HL-60 (cell line): Measurements from ENCODE around the gene LMBR1L.

ENCODE experiments used
- DNase-seq, 2 experiments: peaks; one replicate each; pipeline ENCODE4 v3.0.0-alpha.2; 2010 to 2020; ENCODE audit warnings: low read depth in 1 of 2, low spot score in 1 of 2
- H3K27ac ChIP-seq: fragments of 250-450 bp; sonication (Bioruptor Pico); replicated peaks from 2 replicates; pipeline ENCODE4 v1.5.1; 2020; ENCODE audit warnings: mild to moderate bottlenecking, moderate library complexity
- H3K27me3 ChIP-seq: fragments of 250-450 bp; sonication (Bioruptor Pico); 2 replicates; pipeline ENCODE4 v1.5.1; 2021; ENCODE audit warnings: mild to moderate bottlenecking, moderate library complexity; ENCODE audit not compliant: insufficient read depth, poor library complexity, severe bottlenecking
- H3K4me3 ChIP-seq: replicated peaks from 2 replicates; pipeline ENCODE4 v1.5.1; 2011; ENCODE audit warnings: mild to moderate bottlenecking, control low read depth, low read length; ENCODE audit not compliant: insufficient read depth
- CTCF ChIP-seq: IDR thresholded peaks from one replicate; pipeline ENCODE4 v1.5.1; 2011; ENCODE audit warnings: low read length, control low read depth, inconsistent platforms; ENCODE audit not compliant: insufficient read depth
- GABPA ChIP-seq: IDR thresholded peaks from 2 replicates; pipeline ENCODE4 v1.6.1; 2012; ENCODE audit warnings: low read depth
- POLR2AphosphoS5 ChIP-seq: IDR thresholded peaks from 2 replicates; pipeline ENCODE4 v1.6.1; 2012; ENCODE audit warnings: low read depth
- REST ChIP-seq: IDR thresholded peaks from 2 replicates; pipeline ENCODE4 v1.6.1; 2012; ENCODE audit warnings: low read depth; ENCODE audit not compliant: insufficient replicate concordance
- SPI1 ChIP-seq: IDR thresholded peaks from 2 replicates; pipeline ENCODE4 v1.6.1; 2012; ENCODE audit warnings: low read depth, mild to moderate bottlenecking, borderline replicate concordance

Gene LMBR1L

GRCh38 chr12:49061157-49061650 is 49.4 kb downstream of the LMBR1L start:
- peak overlapping the region; percentile 100 for H3K27ac ChIP-seq
- no peaks in the 10 kb centered on the region for H3K27me3 ChIP-seq
- no peak for TF ChIP-seq REST
- no peak for TF ChIP-seq CTCF
- no peak for TF ChIP-seq SPI1
- no peak for TF ChIP-seq POLR2AphosphoS5
- no peak for TF ChIP-seq GABPA
- DNase-seq: no peak
- peak overlapping the region; percentile 71 for H3K4me3 ChIP-seq

GRCh38 chr12:49060237-49061156 is 50.1 kb downstream of the LMBR1L start, which contains the start of gene KMT2D:
TSS of gene KMT2D (minus strand) at chr12:49060794. CDS start at chr12:49055324, 5,470 bp downstream.
- DNase-seq: peak; percentile 92 to 93
- Histone ChIP-seq H3K4me3 (peak within 1 kb of the TSS; percentile 71), H3K27me3 (no peaks in the 10 kb centered on the region), H3K27ac (peak within 1 kb of the TSS; percentile 100)
- TF ChIP-seq REST (peak; percentile 66), CTCF (no peak), POLR2AphosphoS5 (peak; percentile 83; the same call in 1 of the 2 replicates), GABPA (peak; percentile 50), SPI1 (peak; percentile 28; the same call in 1 of the 2 replicates)

- no peak for DNase-seq
- H3K27me3 ChIP-seq: no peaks in the 10 kb centered on the region
- peak overlapping the region; percentile 100 for H3K27ac ChIP-seq
- H3K4me3 ChIP-seq: peak overlapping the region; percentile 71
- TF ChIP-seq SPI1: no peak
- no peak for TF ChIP-seq GABPA
- no peak for TF ChIP-seq POLR2AphosphoS5
- TF ChIP-seq CTCF: no peak
- TF ChIP-seq REST: no peak
Observed at GRCh38 chr12:49059299-49060171, 51.1 kb downstream of the LMBR1L start.
